Left lung (tissue), 10 donors: ENCODE results near the gene PHB1. TPM values are rescaled to one million over a fixed set of nuclear protein-coding genes. Genes with fewer than 3 reads are reported as not detected.

Experiments
- ATAC-seq: fragments of 200-7000 bp; cut with Tn5 transposase; one replicate; pipeline ENCODE4 v1.9.1; 2020; ENCODE audit warnings: moderate library complexity
- DNase-seq, 4 donors: peaks; one replicate each; pipeline ENCODE4 v3.0.0-alpha.2; 2013 to 2020
- H3K27ac ChIP-seq, 2 donors: fragments of 200-600 bp; sonication (generic) in 1 of 2; one replicate each; pipeline versions ENCODE4 v1.5.0 to v1.8.0; 2020 to 2021
- H3K27me3 ChIP-seq, 2 donors: fragments of 200-600 bp; sonication (generic) in 1 of 2; one replicate each; pipeline versions ENCODE4 v1.5.0 to v1.8.0; 2020 to 2021
- H3K36me3 ChIP-seq, 2 donors: fragments of 200-600 bp; sonication (generic) in 1 of 2; one replicate each; pipeline versions ENCODE4 v1.5.0 to v1.8.0; 2020 to 2021
- H3K4me1 ChIP-seq, 2 donors: fragments of 200-600 bp; one replicate each; pipeline ENCODE4 v1.8.0; 2021
- H3K4me3 ChIP-seq, 2 donors: fragments of 200-600 bp; sonication (generic) in 1 of 2; one replicate each; pipeline versions ENCODE4 v1.5.0 to v1.8.0; 2020 to 2021; ENCODE audit warnings: mild to moderate bottlenecking in 1 of 2
- H3K9me3 ChIP-seq, 2 donors: fragments of 200-600 bp; sonication (generic) in 1 of 2; one replicate each; pipeline versions ENCODE4 v1.5.0 to v1.8.0; 2020 to 2021
- CTCF ChIP-seq, 2 donors: fragments of 200-600 bp; sonication (generic) in 1 of 2; IDR thresholded peaks; one replicate each; pipeline versions ENCODE4 v1.5.0 to v1.8.0; 2021; ENCODE audit warnings: antibody characterized with exemption in 2 of 2
- intact Hi-C, 2 donors: fragments of 100-400 bp; cut with DNase I; formaldehyde crosslinking; loops; one replicate each; pipeline versions ENCODE4 v1.11.2 to v1.14.2; 2022
- polyA plus RNA-seq, 6 donors: library from polyadenylated mRNA; unstranded; fragments of 120-200 nt; gene quantifications; one replicate each; pipeline ENCODE4 v1.2.1, GENCODE V29; 2013; ENCODE audit not compliant: insufficient read length in 6 of 6
- total RNA-seq, 2 donors: library from RNA; stranded (reverse); fragmentation: NEBNext Ultra II Directional; extraction: Animal tissue kit (Norgen Biotek cat#: 25700); gene quantifications; one replicate each; pipeline ENCODE4 v1.2.1, GENCODE V29; 2021
- donor health status: DM: no; HTN: yes; CAD: no.
- donor health status: DM: no; HTN: no; CAD: no.

PHB1 gene
- total and polyA plus RNA-seq, 8 donors: 146 to 173 (median 162) TPM

DNA sequence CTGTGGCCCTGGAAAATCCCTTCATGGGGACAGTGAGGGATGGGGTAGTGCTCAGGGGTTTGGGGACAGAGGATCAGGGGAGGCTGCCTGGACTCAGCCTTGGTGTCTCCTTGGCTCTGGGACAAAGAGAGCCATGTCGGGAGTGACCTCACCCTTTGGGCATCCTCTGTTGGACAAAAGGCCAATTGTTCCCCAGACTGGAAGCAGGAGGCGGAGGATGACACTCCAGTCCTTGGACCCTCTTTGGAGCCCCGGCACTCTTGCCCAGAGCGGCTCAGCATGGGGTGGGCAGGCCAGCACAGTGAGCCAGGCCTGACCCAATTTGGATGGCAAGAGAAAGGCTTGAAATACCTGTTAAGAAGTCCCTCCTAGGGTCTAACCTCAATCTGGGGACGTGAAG is 39.4 kb upstream of the PHB1 start:
- Histone ChIP-seq H3K4me1 (no peaks in the 10 kb centered on the region), H3K36me3 (no peaks in the 10 kb centered on the region), H3K4me3 (no peak overlapping the region), H3K27ac (no peak overlapping the region), H3K9me3 (no peaks in the 10 kb centered on the region), H3K27me3 (peaks cover 0 to 41% of the 10 kb centered on the region in 2 donors)
- no peak for TF ChIP-seq CTCF (IDR thresholded peaks at IDR 0.05)
- intact Hi-C loops: no loop called here
- ATAC-seq (no peak), DNase-seq (no peak)

GRCh38 chr17:49452661-49453060 is 38.0 kb upstream of the PHB1 start:
- DNase-seq: no peak
- TF ChIP-seq CTCF (IDR thresholded peaks at IDR 0.05): no peak
- Histone ChIP-seq H3K9me3 (no peaks in the 10 kb centered on the region), H3K27me3 (peaks cover 0 to 29% of the 10 kb centered on the region in 2 donors), H3K36me3 (no peaks in the 10 kb centered on the region), H3K4me1 (no peaks in the 10 kb centered on the region), H3K4me3 (no peak overlapping the region), H3K27ac (no peak overlapping the region)
- intact Hi-C loops: no loop called here
- ATAC-seq: no peak

GRCh38 chr17:49452201-49452600 is 37.5 kb upstream of the PHB1 start:
- H3K36me3 ChIP-seq: no peaks in the 10 kb centered on the region
- no peak for DNase-seq
- peaks cover 0 to 25% of the 10 kb centered on the region in 2 donors for H3K27me3 ChIP-seq
- intact Hi-C loops: no loop called here
- H3K9me3 ChIP-seq: no peaks in the 10 kb centered on the region
- no peak for TF ChIP-seq CTCF (IDR thresholded peaks at IDR 0.05)
- H3K4me3 ChIP-seq: no peak overlapping the region
- ATAC-seq: no peak
- no peak overlapping the region for H3K27ac ChIP-seq
- H3K4me1 ChIP-seq: no peaks in the 10 kb centered on the region

DNA sequence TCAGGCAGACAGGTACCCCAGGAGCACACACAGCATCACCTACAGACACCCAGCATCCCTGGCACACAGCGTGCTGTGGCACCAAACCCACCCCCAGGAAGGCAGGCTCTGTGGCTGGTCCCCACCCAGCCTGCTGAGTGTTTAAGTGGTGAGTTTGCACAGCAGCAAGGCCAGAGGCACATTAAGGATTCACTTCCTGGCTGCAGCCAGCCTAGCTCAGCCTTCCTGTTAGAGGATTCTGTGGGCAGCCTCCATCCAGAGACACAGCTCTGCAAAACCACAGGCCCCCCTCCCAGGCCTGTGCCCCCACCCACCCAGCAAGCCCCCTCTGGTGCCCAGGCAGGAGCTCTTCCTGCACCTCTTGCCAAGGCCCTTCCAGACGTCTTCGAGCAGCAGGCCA is 36.1 kb upstream of the PHB1 start:
- no peaks in the 10 kb centered on the region for H3K9me3 ChIP-seq
- H3K27ac ChIP-seq: no peak overlapping the region
- peaks cover 0 to 12% of the 10 kb centered on the region in 2 donors for H3K27me3 ChIP-seq
- intact Hi-C loops: no loop called here
- H3K36me3 ChIP-seq: no peaks in the 10 kb centered on the region
- TF ChIP-seq CTCF (IDR thresholded peaks at IDR 0.05): no peak
- no peak for ATAC-seq
- H3K4me1 ChIP-seq: no peaks in the 10 kb centered on the region
- no peak for DNase-seq
- H3K4me3 ChIP-seq: no peak overlapping the region

DNA sequence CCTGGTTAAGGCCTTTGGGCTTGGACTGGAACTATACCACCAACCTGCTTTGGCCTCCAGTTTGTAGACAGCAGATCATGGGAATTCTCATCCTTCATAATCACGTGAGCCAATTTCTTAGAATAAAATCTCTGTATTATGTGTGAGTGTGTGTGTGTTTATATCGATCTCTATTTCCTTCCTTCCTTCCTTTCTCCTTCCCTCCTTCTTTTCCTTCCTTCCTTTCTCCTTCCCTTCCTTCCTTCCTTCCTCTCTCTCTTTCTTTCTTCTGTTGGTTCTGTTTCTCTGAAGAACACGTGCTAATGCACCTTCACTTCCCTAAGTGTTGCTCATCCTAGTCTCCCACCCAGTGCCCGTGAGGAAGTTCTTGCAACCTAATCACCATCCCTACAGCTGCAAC is 35.5 kb upstream of the PHB1 start:
- Histone ChIP-seq H3K27me3 (peaks cover 0 to 12% of the 10 kb centered on the region in 2 donors), H3K4me1 (no peaks in the 10 kb centered on the region), H3K36me3 (no peaks in the 10 kb centered on the region), H3K9me3 (no peaks in the 10 kb centered on the region), H3K27ac (no peak overlapping the region), H3K4me3 (no peak overlapping the region)
- intact Hi-C loops: no loop called here
- no peak for TF ChIP-seq CTCF (IDR thresholded peaks at IDR 0.05)
- ATAC-seq: no peak
- DNase-seq: no peak
